IPS DF 6.9 (cell line): ENCODE measurements around the gene RAPGEF4.

Experiments used
- DNase-seq: peaks from one replicate; pipeline ENCODE4 v3.0.0-alpha.2; 2013; ENCODE audit warnings: low read depth, low spot score
- H3K27ac ChIP-seq: one replicate; pipeline ENCODE4 v1.5.1; 2013; ENCODE audit warnings: low read length, control low read depth
- H3K27me3 ChIP-seq: 2 replicates; pipeline ENCODE4 v1.6.1; 2013; ENCODE audit warnings: mild to moderate bottlenecking, low read length; ENCODE audit not compliant: control insufficient read depth, insufficient read depth
- H3K36me3 ChIP-seq: 2 replicates; pipeline ENCODE4 v1.6.1; 2013; ENCODE audit warnings: low read length; ENCODE audit not compliant: control insufficient read depth, insufficient read depth
- H3K4me1 ChIP-seq: 2 replicates; pipeline ENCODE4 v1.6.1; 2013; ENCODE audit warnings: low read length; ENCODE audit not compliant: control insufficient read depth, insufficient read depth
- H3K4me3 ChIP-seq: 2 replicates; pipeline ENCODE4 v1.5.1; 2013; ENCODE audit warnings: mild to moderate bottlenecking, low read length
- H3K9me3 ChIP-seq: 2 replicates; pipeline ENCODE4 v1.6.1; 2013; ENCODE audit warnings: low read length, inconsistent platforms; ENCODE audit not compliant: control insufficient read depth, insufficient read depth
- WGBS: extraction: QIAGEN DNeasy Blood & Tissue Kit; methylation state at CpG from one replicate; pipeline ENCODE4 v1.1.7; 2013; ENCODE audit warnings: mixed read lengths, missing lambda C conversion rate; ENCODE audit not compliant: insufficient read length, insufficient coverage; 5-methylcytosine and 5-hydroxymethylcytosine counted together

Gene RAPGEF4

DNA sequence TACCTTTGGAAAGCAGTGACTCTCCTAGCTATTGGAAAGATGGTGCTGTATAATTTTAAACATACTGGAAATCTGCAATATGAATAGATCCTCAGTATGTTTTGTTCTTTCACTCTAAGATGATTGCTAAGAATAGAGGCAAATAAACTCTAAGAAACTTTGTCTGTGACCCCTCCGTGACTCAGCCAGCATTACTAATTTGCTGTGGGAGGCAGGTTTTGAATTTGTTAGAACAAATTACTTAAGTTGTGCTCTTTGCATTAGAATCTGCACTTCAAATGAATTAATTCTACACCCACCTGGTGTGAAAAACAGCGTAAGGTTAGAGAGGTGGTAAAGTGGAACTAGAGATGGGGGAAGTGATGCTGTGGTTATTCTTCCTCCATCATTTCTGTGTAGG lies 142.2 kb downstream of the RAPGEF4 start:
- no CpG with 5 or more reads among the region's 2 CpGs for WGBS
- H3K27ac ChIP-seq: no peak overlapping the region
- H3K27me3 ChIP-seq: no peaks in the 10 kb centered on the region
- H3K9me3 ChIP-seq: no peaks in the 10 kb centered on the region
- H3K36me3 ChIP-seq: no peaks in the 10 kb centered on the region
- H3K4me3 ChIP-seq: no peak overlapping the region
- H3K4me1 ChIP-seq: no peaks in the 10 kb centered on the region
- DNase-seq: no peak

DNA sequence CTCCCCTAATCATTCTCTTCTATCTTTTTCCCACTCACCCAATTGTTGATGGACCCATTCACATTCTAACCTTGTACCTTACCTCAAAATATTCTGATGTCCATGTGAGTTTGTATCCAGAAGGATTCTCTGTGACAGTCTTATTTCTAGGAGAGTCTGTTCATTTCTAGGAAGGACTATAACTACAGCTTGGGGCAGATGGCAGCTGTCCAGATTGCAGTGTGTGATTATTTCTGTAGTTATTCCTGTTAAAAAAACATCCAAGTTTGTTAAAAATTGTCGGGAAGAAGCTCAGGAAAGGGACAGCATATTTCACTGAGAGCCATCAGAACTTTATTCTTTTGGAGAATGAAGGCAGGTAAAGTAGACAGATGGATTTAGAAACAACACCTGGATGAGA lies 142.6 kb downstream of the RAPGEF4 start:
- no peaks in the 10 kb centered on the region for H3K36me3 ChIP-seq
- H3K4me3 ChIP-seq: no peak overlapping the region
- no peaks in the 10 kb centered on the region for H3K9me3 ChIP-seq
- no peaks in the 10 kb centered on the region for H3K4me1 ChIP-seq
- no peaks in the 10 kb centered on the region for H3K27me3 ChIP-seq
- H3K27ac ChIP-seq: no peak overlapping the region
- no peak for DNase-seq
- no CpG with 5 or more reads among the region's 1 CpG for WGBS

DNA sequence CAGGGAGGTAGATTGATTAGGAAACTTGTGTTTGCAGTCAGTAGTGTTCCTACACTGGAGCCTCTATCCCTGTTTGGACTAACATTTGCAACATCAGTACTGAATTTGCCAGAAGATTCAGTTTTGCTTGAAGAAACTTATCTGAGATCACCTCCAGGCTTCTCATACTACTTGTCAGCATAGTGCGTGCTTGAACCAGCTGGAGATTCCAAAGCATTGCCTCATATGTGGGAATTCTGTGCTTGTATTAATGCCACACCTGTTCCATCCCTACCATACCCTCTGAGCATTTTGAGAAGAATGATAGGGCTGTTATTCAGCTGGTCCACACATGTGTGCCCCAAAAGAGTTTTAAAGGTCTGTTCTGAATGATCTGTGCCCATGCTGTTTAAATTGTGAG lies 148.7 kb downstream of the RAPGEF4 start:
- DNase-seq: no peak
- H3K4me1 ChIP-seq: no peaks in the 10 kb centered on the region
- H3K27me3 ChIP-seq: no peaks in the 10 kb centered on the region
- no peak overlapping the region for H3K4me3 ChIP-seq
- H3K27ac ChIP-seq: no peak overlapping the region
- WGBS: no CpG with 5 or more reads among the region's 1 CpG
- H3K36me3 ChIP-seq: no peaks in the 10 kb centered on the region
- no peaks in the 10 kb centered on the region for H3K9me3 ChIP-seq

DNA sequence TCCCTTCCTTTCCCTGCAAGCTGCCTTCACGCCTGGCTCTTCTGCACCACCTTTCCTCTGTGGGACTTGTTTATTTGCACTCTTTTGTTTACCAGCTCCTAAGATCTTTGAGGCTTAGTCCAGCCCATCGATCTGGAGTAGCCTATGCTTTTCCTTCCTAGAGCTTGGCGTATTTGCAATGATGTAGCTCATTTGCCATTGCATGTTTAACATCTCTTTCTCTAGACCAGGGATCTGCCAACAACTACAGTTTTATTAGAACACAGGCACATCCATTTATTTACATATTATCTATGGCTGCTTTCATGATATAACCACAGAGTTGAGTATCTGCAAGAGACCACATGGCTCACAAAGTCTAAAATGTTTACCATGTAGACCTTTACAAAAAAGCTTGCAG lies 150.4 kb downstream of the RAPGEF4 start:
- WGBS: no CpG with 5 or more reads among the region's 3 CpGs
- H3K27me3 ChIP-seq: no peaks in the 10 kb centered on the region
- no peaks in the 10 kb centered on the region for H3K4me1 ChIP-seq
- no peaks in the 10 kb centered on the region for H3K36me3 ChIP-seq
- no peak overlapping the region for H3K4me3 ChIP-seq
- no peak overlapping the region for H3K27ac ChIP-seq
- H3K9me3 ChIP-seq: no peaks in the 10 kb centered on the region
- no peak for DNase-seq

DNA sequence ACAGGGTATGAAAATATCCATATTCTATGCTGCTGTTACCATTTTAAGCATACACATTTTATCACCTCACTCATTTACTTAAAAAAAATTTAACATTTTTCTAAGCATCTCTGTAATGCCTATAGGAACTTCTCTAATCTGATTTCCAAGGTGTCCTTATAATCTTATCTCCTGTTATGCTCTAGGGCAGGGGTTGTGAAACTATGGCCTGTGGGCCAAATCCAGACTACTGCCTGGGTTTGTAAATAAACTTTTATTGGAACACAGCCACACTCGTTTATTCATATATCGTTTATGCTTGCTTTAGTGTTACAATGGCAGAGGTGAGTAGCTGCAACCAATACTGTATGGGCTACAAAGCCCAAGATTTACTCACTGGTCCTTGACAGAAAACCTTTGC lies 151.6 kb downstream of the RAPGEF4 start:
- H3K36me3 ChIP-seq: no peaks in the 10 kb centered on the region
- H3K27me3 ChIP-seq: no peaks in the 10 kb centered on the region
- no peaks in the 10 kb centered on the region for H3K4me1 ChIP-seq
- H3K4me3 ChIP-seq: no peak overlapping the region
- H3K27ac ChIP-seq: no peak overlapping the region
- DNase-seq: no peak
- H3K9me3 ChIP-seq: no peaks in the 10 kb centered on the region
- no CpG with 5 or more reads among the region's 2 CpGs for WGBS

DNA sequence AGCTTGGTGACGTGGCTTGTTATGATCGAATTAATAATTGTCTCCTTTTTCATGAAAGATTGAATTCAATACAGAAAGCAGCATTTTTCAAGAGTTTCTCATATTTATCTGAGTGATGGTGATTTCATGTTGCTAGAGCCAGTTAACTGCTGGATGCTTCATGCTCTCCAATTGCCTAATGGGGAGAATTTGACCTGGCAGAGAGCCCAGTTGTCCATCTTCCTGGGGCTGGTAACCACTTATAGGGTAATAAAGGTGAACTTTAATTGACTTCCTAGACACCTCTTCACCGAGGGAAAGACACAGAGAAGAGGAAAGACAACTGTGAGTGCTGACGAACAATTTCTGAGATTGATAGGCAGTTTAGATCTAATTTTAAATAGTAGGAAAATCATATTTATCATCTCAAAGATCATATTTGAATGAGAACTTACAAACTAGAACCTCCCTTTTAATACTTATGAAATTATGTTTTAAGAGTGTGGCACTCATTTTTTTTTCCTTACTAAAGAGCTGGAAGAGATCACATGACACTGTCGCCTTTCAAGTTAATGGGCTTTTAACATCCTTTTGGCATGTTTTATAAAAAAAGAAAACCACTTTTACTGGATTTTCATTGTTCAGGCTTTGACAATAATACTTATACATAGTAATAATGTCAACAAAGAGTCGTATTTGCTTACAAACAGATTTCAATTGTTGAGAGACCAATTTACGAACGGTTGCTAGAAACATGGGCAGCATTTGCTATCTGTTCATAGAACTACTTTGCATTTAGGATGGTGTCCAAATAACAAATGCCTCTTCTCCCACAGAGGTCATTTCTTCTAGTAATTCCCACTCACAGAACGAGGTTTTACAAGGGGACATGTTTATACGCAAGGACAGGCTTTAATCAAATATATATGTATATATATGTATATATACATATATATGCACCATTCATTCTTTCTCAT lies 153.3 kb downstream of the RAPGEF4 start:
- no CpG with 5 or more reads among the region's 10 CpGs for WGBS
- no peaks in the 10 kb centered on the region for H3K36me3 ChIP-seq
- DNase-seq: no peak
- H3K9me3 ChIP-seq: no peaks in the 10 kb centered on the region
- no peaks in the 10 kb centered on the region for H3K27me3 ChIP-seq
- H3K27ac ChIP-seq: no peak overlapping the region
- no peak overlapping the region for H3K4me3 ChIP-seq
- H3K4me1 ChIP-seq: no peaks in the 10 kb centered on the region

DNA sequence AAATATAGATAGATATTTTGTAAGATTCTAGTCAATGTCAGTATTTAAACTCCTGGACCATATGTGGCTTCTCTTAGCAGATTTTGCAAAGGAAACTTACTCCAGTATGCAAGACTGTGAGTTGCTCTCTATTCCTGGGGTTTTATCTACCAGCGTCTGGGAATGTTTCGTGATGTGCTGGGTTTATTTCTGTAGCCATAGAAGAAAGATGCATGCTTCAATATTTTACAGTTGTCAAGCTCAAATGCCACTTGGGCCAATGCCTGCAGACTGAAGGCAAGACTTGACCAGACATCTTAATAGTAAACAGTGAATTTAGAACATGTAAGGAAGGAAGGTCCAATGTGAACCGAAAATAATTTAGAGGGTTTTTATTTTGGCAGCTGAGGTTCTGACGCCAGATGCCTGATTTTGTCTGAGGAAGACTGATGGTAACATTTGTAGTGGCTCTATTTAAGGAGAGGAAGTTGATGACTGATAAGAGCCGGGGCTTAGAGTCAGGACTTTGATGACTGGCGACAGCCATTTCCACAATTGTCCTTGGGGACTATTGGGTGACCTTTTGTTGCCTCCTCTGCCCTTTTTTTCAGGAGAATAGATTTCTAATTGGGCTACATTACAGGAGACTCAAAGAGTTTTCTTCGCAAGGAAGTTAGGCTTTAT lies 154.3 kb downstream of the RAPGEF4 start:
- no CpG with 5 or more reads among the region's 7 CpGs for WGBS
- Histone ChIP-seq H3K27me3 (no peaks in the 10 kb centered on the region), H3K9me3 (no peaks in the 10 kb centered on the region), H3K4me3 (no peak overlapping the region), H3K4me1 (no peaks in the 10 kb centered on the region), H3K27ac (no peak overlapping the region), H3K36me3 (no peaks in the 10 kb centered on the region)
- DNase-seq: no peak

DNA sequence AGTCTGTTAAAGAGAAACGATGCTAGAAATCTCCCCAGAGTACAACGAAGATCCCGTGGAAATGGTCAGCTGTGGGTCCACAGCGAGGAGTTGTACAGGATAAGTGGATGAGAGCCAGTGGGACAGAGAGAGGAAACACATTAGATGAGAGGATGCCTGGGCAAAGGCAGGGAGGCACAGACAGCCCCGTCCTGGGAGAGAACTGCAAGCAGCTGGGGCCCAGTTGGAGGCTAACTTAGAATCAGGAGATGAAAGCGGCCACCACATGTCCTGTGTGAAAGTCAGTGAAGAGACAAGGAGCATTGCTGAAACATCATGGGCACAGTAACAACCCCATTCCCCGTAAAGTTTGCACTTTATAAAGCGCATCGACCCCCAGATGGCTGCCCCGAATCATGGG lies 157.5 kb downstream of the RAPGEF4 start:
- no peaks in the 10 kb centered on the region for H3K27me3 ChIP-seq
- no peaks in the 10 kb centered on the region for H3K4me1 ChIP-seq
- no peak overlapping the region for H3K4me3 ChIP-seq
- no peak for DNase-seq
- H3K9me3 ChIP-seq: no peaks in the 10 kb centered on the region
- WGBS: no CpG with 5 or more reads among the region's 10 CpGs
- no peak overlapping the region for H3K27ac ChIP-seq
- H3K36me3 ChIP-seq: no peaks in the 10 kb centered on the region

DNA sequence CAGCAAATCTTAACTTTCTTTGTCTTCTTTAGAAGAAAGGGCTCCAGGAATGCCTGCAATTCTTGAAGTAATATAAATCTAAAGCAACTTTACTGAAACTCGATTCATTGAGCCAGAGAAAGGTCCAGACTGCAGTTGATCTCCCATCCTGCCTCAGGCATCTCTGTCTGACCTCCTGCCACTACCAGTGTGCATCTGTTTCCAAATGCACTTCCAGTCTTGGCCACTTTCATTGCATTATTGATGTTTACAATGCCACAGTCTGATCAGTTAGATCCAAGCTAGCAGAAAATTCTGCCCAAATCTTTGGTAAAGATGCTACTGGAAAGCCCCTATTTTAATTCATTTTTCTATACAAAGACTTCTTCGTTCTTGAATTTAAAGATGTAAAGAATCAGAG lies 158.0 kb downstream of the RAPGEF4 start:
- Histone ChIP-seq H3K27ac (no peak overlapping the region), H3K4me3 (no peak overlapping the region), H3K4me1 (no peaks in the 10 kb centered on the region), H3K27me3 (no peaks in the 10 kb centered on the region), H3K36me3 (no peaks in the 10 kb centered on the region), H3K9me3 (no peaks in the 10 kb centered on the region)
- WGBS: no CpG with 5 or more reads among the region's 2 CpGs
- DNase-seq: no peak

DNA sequence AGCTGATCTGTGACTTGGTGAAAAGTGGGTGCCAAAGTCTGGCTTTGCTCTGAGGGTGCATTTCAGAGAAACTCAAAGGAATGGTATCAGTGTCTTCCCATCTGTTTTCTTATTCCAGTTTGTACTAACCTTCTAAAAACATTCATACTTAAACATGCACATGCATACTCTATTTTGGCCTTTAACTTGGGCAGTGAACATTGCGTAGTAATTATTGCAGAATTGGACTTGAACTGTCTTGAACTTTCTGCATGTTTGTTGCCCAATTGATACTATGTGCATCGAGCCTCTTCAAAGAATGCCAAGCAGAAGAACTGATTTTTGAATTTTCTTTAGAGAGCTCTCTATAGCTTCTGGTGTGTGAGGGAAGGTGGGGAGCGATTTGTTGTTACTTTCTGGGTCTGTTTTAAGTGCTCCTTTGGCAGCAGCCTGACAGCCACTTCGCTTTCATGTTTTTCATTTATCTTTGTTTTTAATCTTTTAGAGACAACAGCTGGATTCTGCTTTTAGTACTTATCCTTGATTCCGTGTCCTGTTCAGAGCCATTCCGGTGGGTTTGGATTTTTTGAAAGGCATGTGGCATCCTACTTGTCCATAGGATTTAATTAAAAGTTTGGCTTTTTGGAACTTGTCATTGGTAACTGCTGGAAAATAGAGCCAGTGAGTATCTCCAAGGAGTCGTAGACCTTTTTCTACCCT lies 159.2 kb downstream of the RAPGEF4 start:
- no peaks in the 10 kb centered on the region for H3K36me3 ChIP-seq
- no CpG with 5 or more reads among the region's 7 CpGs for WGBS
- no peak for DNase-seq
- H3K4me3 ChIP-seq: no peak overlapping the region
- no peaks in the 10 kb centered on the region for H3K4me1 ChIP-seq
- no peaks in the 10 kb centered on the region for H3K27me3 ChIP-seq
- no peak overlapping the region for H3K27ac ChIP-seq
- H3K9me3 ChIP-seq: no peaks in the 10 kb centered on the region
